H1 (cell line): Measurements from ENCODE around the gene TYRO3. TPM values are rescaled to one million over a fixed set of nuclear protein-coding genes. Genes with fewer than 3 reads are reported as not detected.

Source experiments
- CTCF ChIA-PET: fragments of 300-600 bp; sonication (Branson Sonifier 250); formaldehyde crosslinking; loops from one replicate; lab custom pipeline; 2021; ENCODE audit not compliant: partially characterized antibody; lab: Charles Lee
- POLR2A ChIA-PET: fragments of 300-600 bp; sonication (Branson Sonifier 250); formaldehyde crosslinking; loops from one replicate; lab custom pipeline; 2021; ENCODE audit warnings: inconsistent platforms; ENCODE audit not compliant: partially characterized antibody; lab: Charles Lee
- DNase-seq, 2 experiments: peaks; one replicate each; pipeline versions ENCODE4 v3.0.0 to v3.0.0-alpha.2; 2010 to 2022; ENCODE audit warnings: low spot score in 2 of 2, low read depth in 1 of 2, mixed read lengths in 1 of 2
- FAIRE-seq: peaks from 2 replicates; lab custom pipeline; 2011; peaks lifted over from hg19 to GRCh38; lab: Jason Lieb, UNC
- H2AFZ ChIP-seq: 2 replicates; pipeline ENCODE4 v1.8.1; 2012; ENCODE audit warnings: low read length, inconsistent platforms
- H2AK5ac ChIP-seq: 2 replicates; pipeline ENCODE4 v1.6.1; 2013; ENCODE audit warnings: low read depth, low read length
- H2BK120ac ChIP-seq: replicated peaks from 2 replicates; pipeline ENCODE3; 2013; ENCODE audit warnings: low read depth, low read length, inconsistent platforms
- H2BK12ac ChIP-seq: 2 replicates; pipeline ENCODE4 v1.6.1; 2013; ENCODE audit warnings: low read depth, low read length
- H2BK15ac ChIP-seq: 2 replicates; pipeline ENCODE4 v1.6.1; 2013; ENCODE audit warnings: low read length
- H2BK20ac ChIP-seq: 2 replicates; pipeline ENCODE4 v1.6.1; 2013; ENCODE audit warnings: low read length
- H2BK5ac ChIP-seq: 2 replicates; pipeline ENCODE4 v1.6.1; 2013; ENCODE audit warnings: low read depth, low read length
- H3K14ac ChIP-seq: 2 replicates; pipeline ENCODE4 v1.6.1; 2013; ENCODE audit warnings: inconsistent platforms; ENCODE audit not compliant: insufficient read length
- H3K18ac ChIP-seq: 2 replicates; pipeline ENCODE4 v1.6.1; 2013; ENCODE audit warnings: low read length; ENCODE audit errors: extremely low read depth
- H3K23ac ChIP-seq: 2 replicates; pipeline ENCODE4 v1.6.1; 2013; ENCODE audit warnings: inconsistent platforms; ENCODE audit not compliant: insufficient read length
- H3K23me2 ChIP-seq: 2 replicates; pipeline ENCODE4 v1.6.1; 2013; ENCODE audit warnings: low read depth, low read length
- H3K27ac ChIP-seq: 2 replicates; pipeline ENCODE4 v1.6.1; 2011; ENCODE audit warnings: low read depth, low read length, inconsistent platforms
- H3K27me3 ChIP-seq, 4 experiments: replicated peaks in 1 of 4; 1 replicate in 1 of 4; 2 replicates in 3 of 4; pipeline versions ENCODE4 v1.6.1 to v1.8.1; 2011 to 2013; ENCODE audit warnings: low read length in 3 of 4, mild to moderate bottlenecking in 3 of 4, inconsistent platforms in 2 of 4, mixed read lengths in 2 of 4, moderate library complexity in 1 of 4; ENCODE audit not compliant: control insufficient read depth in 3 of 4, insufficient read depth in 3 of 4; ENCODE audit errors: extremely low read depth in 1 of 4
- H3K36me3 ChIP-seq, 4 experiments: 2 replicates each; pipeline versions ENCODE4 v1.6.1 to v1.8.1; 2011 to 2013; ENCODE audit warnings: mild to moderate bottlenecking in 4 of 4, low read length in 3 of 4, moderate library complexity in 2 of 4, control low read depth in 1 of 4, inconsistent platforms in 1 of 4; ENCODE audit not compliant: insufficient read depth in 4 of 4, control insufficient read depth in 2 of 4
- H3K4ac ChIP-seq: replicated peaks from 2 replicates; pipeline ENCODE3; 2013; ENCODE audit warnings: low read length, low read depth, mixed read lengths, inconsistent platforms; ENCODE audit not compliant: insufficient read length
- H3K4me1 ChIP-seq, 4 experiments: replicated peaks in 1 of 4; 1 replicate in 1 of 4; 2 replicates in 3 of 4; pipeline versions ENCODE4 v1.6.1 to v1.8.1; 2011 to 2013; ENCODE audit warnings: low read length in 3 of 4, inconsistent platforms in 2 of 4, mixed read lengths in 1 of 4; ENCODE audit not compliant: insufficient read depth in 4 of 4, control insufficient read depth in 3 of 4
- H3K4me2 ChIP-seq, 2 experiments: 2 replicates each; pipeline versions ENCODE4 v1.6.1 to v1.8.1; 2011 to 2013; ENCODE audit warnings: low read depth in 2 of 2, low read length in 2 of 2, control low read depth in 1 of 2, inconsistent platforms in 1 of 2, mild to moderate bottlenecking in 1 of 2; ENCODE audit not compliant: insufficient read depth in 1 of 2
- H3K4me3 ChIP-seq, 4 experiments: fragments of 200-600, 300-600 bp in 1 of 4; sonication (generic), shearing (Covaris generic), sonication (Bioruptor Twin) in 1 of 4; 2 replicates each; pipeline versions ENCODE4 v1.5.1 to v1.8.1; 2011 to 2016; ENCODE audit warnings: low read length in 4 of 4, low read depth in 3 of 4, control low read depth in 2 of 4, inconsistent platforms in 2 of 4, mild to moderate bottlenecking in 2 of 4, mixed read lengths in 1 of 4, moderate library complexity in 1 of 4; ENCODE audit not compliant: insufficient read depth in 2 of 4; ENCODE audit errors: extremely low read depth in 1 of 4
- H3K56ac ChIP-seq: replicated peaks from 2 replicates; pipeline ENCODE3; 2013; ENCODE audit warnings: low read depth, mild to moderate bottlenecking, mixed read lengths, low read length, inconsistent platforms; ENCODE audit not compliant: insufficient read length
- H3K79me1 ChIP-seq: 2 replicates; pipeline ENCODE4 v1.6.1; 2013; ENCODE audit warnings: low read depth, low read length, control low read depth
- H3K79me2 ChIP-seq, 2 experiments: 2 replicates each; pipeline versions ENCODE4 v1.6.1 to v1.8.1; 2012 to 2013; ENCODE audit warnings: low read length in 2 of 2, mild to moderate bottlenecking in 2 of 2, inconsistent platforms in 1 of 2; ENCODE audit not compliant: insufficient read depth in 2 of 2, control insufficient read depth in 1 of 2
- H3K9ac ChIP-seq, 4 experiments: replicated peaks in 1 of 4; 1 replicate in 1 of 4; 2 replicates in 3 of 4; pipeline versions ENCODE4 v1.6.1 to v1.8.1; 2011 to 2013; ENCODE audit warnings: low read depth in 3 of 4, low read length in 3 of 4, control low read depth in 2 of 4, mild to moderate bottlenecking in 2 of 4, moderate library complexity in 2 of 4, inconsistent platforms in 1 of 4; ENCODE audit errors: extremely low read depth in 1 of 4
- H3K9me3 ChIP-seq, 2 experiments: 2 replicates each; pipeline versions ENCODE4 v1.6.1 to v1.8.1; 2012 to 2013; ENCODE audit warnings: mild to moderate bottlenecking in 2 of 2, moderate library complexity in 2 of 2, control low read depth in 1 of 2, inconsistent platforms in 1 of 2, low read depth in 1 of 2, low read length in 1 of 2, mixed read lengths in 1 of 2; ENCODE audit not compliant: insufficient read depth in 2 of 2
- H4K20me1 ChIP-seq, 2 experiments: replicated peaks in 1 of 2; 2 replicates each; pipeline versions ENCODE3 to v1.8.1; 2011 to 2013; ENCODE audit warnings: inconsistent platforms in 2 of 2, low read length in 2 of 2, mild to moderate bottlenecking in 1 of 2; ENCODE audit not compliant: insufficient read depth in 2 of 2, control insufficient read depth in 1 of 2
- H4K5ac ChIP-seq: 2 replicates; pipeline ENCODE4 v1.6.1; 2013; ENCODE audit warnings: low read length, low read depth, mixed read lengths, inconsistent platforms; ENCODE audit not compliant: insufficient read length
- H4K8ac ChIP-seq: 2 replicates; pipeline ENCODE4 v1.8.0; 2013; ENCODE audit warnings: mild to moderate bottlenecking, moderate library complexity, low read length, inconsistent platforms; ENCODE audit not compliant: insufficient read depth; ENCODE audit errors: extremely low read depth
- H4K91ac ChIP-seq: replicated peaks from 2 replicates; pipeline ENCODE3; 2013; ENCODE audit warnings: low read length, mixed read lengths, inconsistent platforms; ENCODE audit not compliant: insufficient read length
- CHD2 ChIP-seq: IDR thresholded peaks from 2 replicates; pipeline ENCODE4 v1.6.1; 2012; ENCODE audit warnings: low read length, improper control_type of control experiment
- KDM1A ChIP-seq: fragments of 200-600, 300-600 bp; sonication (generic); IDR thresholded peaks from 2 replicates; pipeline ENCODE4 v1.7.1; 2016; ENCODE audit warnings: mild to moderate bottlenecking, low read length, borderline replicate concordance
- POLR2A ChIP-seq, 2 experiments: IDR thresholded peaks; 1 replicate in 1 of 2; 2 replicates in 1 of 2; pipeline ENCODE4 v1.6.1; 2011; ENCODE audit warnings: low read depth in 2 of 2, low read length in 2 of 2, mild to moderate bottlenecking in 2 of 2; ENCODE audit errors: control extremely low read depth in 1 of 2
- RNF2 ChIP-seq: fragments of 200-900, 300-1000 bp; sonication (generic); IDR thresholded peaks from 2 replicates; pipeline ENCODE4 v1.7.1; 2016; ENCODE audit warnings: borderline replicate concordance, low read depth, mild to moderate bottlenecking, antibody characterized with exemption, low read length; ENCODE audit not compliant: poor library complexity, severe bottlenecking; ENCODE audit errors: missing control alignments
- WGBS, 2 experiments: shearing (Covaris generic) in 1 of 2; methylation state at CpG; one replicate each; pipeline versions ENCODE4 v1.1.6 to v1.1.7; 2013 to 2015; ENCODE audit warnings: low lambda C conversion rate in 2 of 2, mixed read lengths in 2 of 2, inconsistent platforms in 1 of 2, low coverage in 1 of 2, missing lambda C conversion rate in 1 of 2; ENCODE audit not compliant: insufficient replicate concordance in 2 of 2, insufficient coverage in 1 of 2, insufficient read length in 1 of 2; ENCODE audit errors: extremely low coverage in 1 of 2, missing lambda C conversion rate in 1 of 2; 5-methylcytosine and 5-hydroxymethylcytosine counted together
- polyA plus RNA-seq, 7 experiments: library from polyadenylated mRNA; depleted of rRNA in 3 of 7; stranded (reverse) in 5 of 7; unstranded in 2 of 7; fragments of >200 nt in 5 of 7; fragments of 200-250 nt in 2 of 7; gene quantifications; 1 replicate in 5 of 7; 2 replicates in 1 of 7; 4 replicates in 1 of 7; pipeline versions ENCODE4 v1.2.1 to v1.2.3, GENCODE V29; 2011 to 2013; ENCODE audit warnings: missing spikeins in 2 of 7, mixed read lengths in 2 of 7
- total RNA-seq: library from RNA; stranded (reverse); fragmentation: NEBNext Ultra II Directional; extraction: Animal tissue kit (Norgen Biotek cat#: 25700); gene quantifications from 2 replicates; pipeline ENCODE4 v1.2.1, GENCODE V29; 2021

Gene TYRO3
- total and polyA plus RNA-seq, 2 of the 8 experiments (the other 6 are each of a cell fraction or from before 2014, with no cell fraction given): 82.7 to 98.8 TPM

DNA sequence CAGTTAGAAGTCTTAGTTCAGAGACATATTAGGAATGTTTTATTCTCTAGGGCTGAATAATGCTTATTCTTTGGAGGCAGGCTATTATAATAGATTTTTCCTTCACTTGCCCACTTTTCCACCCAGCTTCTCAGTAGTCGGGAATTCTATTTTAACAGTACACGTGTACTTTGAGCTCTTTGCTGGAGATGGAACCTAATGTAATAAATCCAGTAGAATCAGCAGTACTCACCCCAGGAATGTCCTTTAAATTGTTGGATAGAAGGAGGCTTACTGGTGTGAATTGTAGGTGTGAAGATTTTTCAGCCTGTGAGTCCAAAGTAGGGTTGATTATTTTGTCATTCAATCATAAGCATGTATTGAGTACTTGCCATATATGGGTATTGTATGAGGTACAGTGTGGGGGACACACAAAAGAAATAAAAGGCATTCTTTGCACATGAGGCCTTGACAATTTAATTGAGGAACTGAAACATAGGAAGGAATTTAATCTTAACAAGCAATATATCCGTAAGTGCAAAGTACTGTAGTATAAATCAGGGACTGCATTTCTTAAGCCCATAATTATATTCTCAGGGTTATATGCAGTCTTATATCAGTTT, 71.7 kb downstream of the TYRO3 start:
- Histone ChIP-seq H3K79me1 (no peaks in the 10 kb centered on the region), H4K91ac (no peak overlapping the region), H3K4me1 (peaks cover 3 to 7% (median 5%) of the 10 kb centered on the region in 4 experiments; a peak in 6 of 7 replicates), H2BK5ac (no peak overlapping the region), H3K4me3 (no peak overlapping the region), H2AFZ (no peak overlapping the region), H4K20me1 (no peaks in the 10 kb centered on the region), H3K79me2 (peaks cover 0 to 45% of the 10 kb centered on the region in 2 experiments; a peak in 3 of 4 replicates), H2BK20ac (no peak overlapping the region), H3K9ac (no peak overlapping the region), H2BK12ac (no peak overlapping the region), H2AK5ac (no peak overlapping the region), H3K27ac (no peak overlapping the region), H3K23me2 (no peaks in the 10 kb centered on the region), H2BK120ac (no peak overlapping the region), H4K5ac (no peak overlapping the region), H3K9me3 (no peaks in the 10 kb centered on the region), H4K8ac (no peak overlapping the region), H3K4me2 (no peak overlapping the region; a peak in 1 of 4 replicates), H3K36me3 (no peaks in the 10 kb centered on the region), H3K23ac (no peak overlapping the region), H3K27me3 (no peaks in the 10 kb centered on the region), H2BK15ac (no peak overlapping the region), H3K18ac (no peak overlapping the region), H3K4ac (no peak overlapping the region), H3K14ac (no peak overlapping the region), H3K56ac (no peak overlapping the region)
- no peak for FAIRE-seq
- ChIA-PET CTCF (interaction anchor here (0.5 kb wide), 1 partner anchor 947 kb away, joined by 3 read pairs; no protein-coding TSS in a partner anchor), POLR2A (interaction anchor here (0.8 to 1.0 kb wide), 2 partner anchors 9 to 63 kb away, joined by 3 read pairs; no protein-coding TSS in a partner anchor)
- DNase-seq: no peak
- 83% methylated on average over 3 of the region's 3 CpGs; no CpG with 5 or more reads in 1 of the 2 experiments for WGBS, 2 experiments
- TF ChIP-seq POLR2A (IDR thresholded peaks at IDR 0.05; ENCODE audit: control extremely low read depth in 1 of 2, low read depth in 2 of 2, low read length in 2 of 2) (no peak), RNF2 (no peak), KDM1A (no peak), CHD2 (no peak)
